H54 (cell line): ENCODE results near the gene IFT25.
"Not testable (repeated sequence)": the region's sequence is repeated elsewhere in the genome, so short reads cannot be mapped to it uniquely, and the experiment has no call there.

Source experiments
- DNase-seq: peaks from one replicate; pipeline ENCODE4 v3.0.0; 2011; ENCODE audit warnings: low spot score, mixed read lengths; ENCODE audit not compliant: insufficient read length
- FAIRE-seq: peaks from 3 replicates; lab custom pipeline; 2011; peaks lifted over from hg19 to GRCh38; lab: Jason Lieb, UNC
- POLR2A ChIP-seq: IDR thresholded peaks from 2 replicates; pipeline ENCODE4 v1.6.1; 2011; ENCODE audit warnings: low read depth, mild to moderate bottlenecking, low read length

The IFT25 gene

GRCh38 chr1:53895421-53895820, 50.1 kb downstream of the IFT25 start:
- no peak for DNase-seq
- TF ChIP-seq POLR2A = no peak
- FAIRE-seq = no peak

GRCh38 chr1:53894644-53895043, 50.9 kb downstream of the IFT25 start:
- FAIRE-seq = no peak
- DNase-seq = no peak
- no peak for TF ChIP-seq POLR2A

GRCh38 chr1:53893999-53894636, 51.4 kb downstream of the IFT25 start, which contains the start of gene DIO1:
DIO1 (plus strand) TSS chr1:53894187; CDS start chr1:53894211, 24 bp downstream.
- DNase-seq (no peak), FAIRE-seq (no peak)
- no peak for TF ChIP-seq POLR2A

GRCh38 chr1:53892911-53893310, 52.6 kb downstream of the IFT25 start:
- no peak for TF ChIP-seq POLR2A
- DNase-seq (no peak), FAIRE-seq (no peak)

GRCh38 chr1:53891678-53892077, 53.8 kb downstream of the IFT25 start:
- TF ChIP-seq POLR2A = no peak
- no peak for FAIRE-seq
- no peak for DNase-seq

- TF ChIP-seq POLR2A = no peak
- no peak for FAIRE-seq
These were observed 54.5 kb downstream of the IFT25 start for GRCh38 chr1:53891018-53891417.

GRCh38 chr1:53890522-53890941, 55.0 kb downstream of the IFT25 start:
- no peak for DNase-seq
- FAIRE-seq = no peak
- no peak for TF ChIP-seq POLR2A

More at GRCh38 chr1:53891018-53891417, 54.5 kb downstream of the IFT25 start:
- DNase-seq = no peak

GRCh38 chr1:53889304-53890298, 55.9 kb downstream of the IFT25 start, which contains the start of gene YIPF1:
YIPF1 (minus strand) TSS chr1:53889797; CDS start chr1:53888937, 860 bp downstream.
- FAIRE-seq (no peak), DNase-seq (peak; percentile 89)
- peak; percentile 64 for TF ChIP-seq POLR2A

GRCh38 chr1:53888681-53889080, 56.8 kb downstream of the IFT25 start:
- no peak for TF ChIP-seq POLR2A
- DNase-seq = no peak
- no peak for FAIRE-seq

- not testable (repeated sequence) for DNase-seq, FAIRE-seq
These were observed 61.9 kb downstream of the IFT25 start for GRCh38 chr1:53883600-53883999.

GRCh38 chr1:53881853-53882252, 63.6 kb downstream of the IFT25 start:
- FAIRE-seq, DNase-seq: not testable (repeated sequence)

- peak; percentile 38 for FAIRE-seq
- no peak for DNase-seq
These were observed 66.9 kb downstream of the IFT25 start for GRCh38 chr1:53878492-53879105.

GRCh38 chr1:53875150-53875549, 70.3 kb downstream of the IFT25 start:
- DNase-seq, FAIRE-seq: not testable (repeated sequence)

More at GRCh38 chr1:53878492-53879105, 66.9 kb downstream of the IFT25 start:
- TF ChIP-seq POLR2A = no peak
